NCI-H2081 (cell line): ENCODE results near the gene GRIK3.
"Not testable (repeated sequence)": the region's sequence is repeated elsewhere in the genome, so short reads cannot be mapped to it uniquely, and the experiment has no call there.

ENCODE experiments used
- DNase-seq, 2 experiments: peaks; one replicate each; lab custom pipeline; 2025; lab: John Stamatoyannopoulos, UW

The GRIK3 gene

DNA sequence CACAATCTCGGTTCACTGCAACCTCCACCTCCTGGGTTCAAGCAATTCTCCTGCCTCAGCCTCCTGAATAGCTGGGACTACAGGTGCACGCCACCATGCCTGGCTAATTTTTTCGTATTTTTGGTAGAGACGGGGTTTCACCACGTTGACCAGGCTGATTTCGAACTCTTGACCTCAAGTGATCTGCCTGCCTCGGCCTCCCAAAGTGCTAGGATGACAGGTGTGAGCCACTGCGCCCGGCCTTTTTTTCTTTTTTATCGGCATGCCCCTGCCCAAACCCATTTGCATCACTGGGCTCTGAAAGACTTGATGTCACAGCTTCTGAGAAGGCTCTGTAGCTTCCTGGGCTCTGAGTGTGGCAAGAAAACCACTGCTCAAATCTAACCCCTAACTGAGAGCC is 125.0 kb downstream of the GRIK3 start:
- DNase-seq, result not testable (repeated sequence)

DNA sequence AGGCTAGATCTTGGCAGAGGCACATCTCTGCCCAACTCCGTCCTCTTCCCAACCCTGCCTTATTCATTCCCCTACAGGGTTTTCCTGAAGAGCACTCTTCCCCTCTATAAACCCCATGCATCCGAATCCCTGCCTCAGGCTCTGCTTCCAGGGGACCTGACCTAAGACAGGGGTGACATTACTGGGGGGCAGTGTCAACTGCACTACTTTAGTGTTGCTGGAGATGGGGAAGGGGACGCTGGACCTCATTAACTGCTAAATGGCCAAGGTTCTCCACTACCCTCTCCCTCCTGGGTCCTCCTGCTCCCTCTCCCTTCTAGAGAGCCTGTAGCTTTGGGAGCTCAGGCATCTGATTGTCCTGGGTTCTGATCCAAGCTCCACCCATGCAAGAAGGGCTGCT is 126.2 kb downstream of the GRIK3 start:
- no peak for DNase-seq

GRCh38 chr1:36906555-36906954 is 127.8 kb downstream of the GRIK3 start:
- no peak for DNase-seq

GRCh38 chr1:36905941-36906340 is 128.4 kb downstream of the GRIK3 start:
- no peak for DNase-seq

DNA sequence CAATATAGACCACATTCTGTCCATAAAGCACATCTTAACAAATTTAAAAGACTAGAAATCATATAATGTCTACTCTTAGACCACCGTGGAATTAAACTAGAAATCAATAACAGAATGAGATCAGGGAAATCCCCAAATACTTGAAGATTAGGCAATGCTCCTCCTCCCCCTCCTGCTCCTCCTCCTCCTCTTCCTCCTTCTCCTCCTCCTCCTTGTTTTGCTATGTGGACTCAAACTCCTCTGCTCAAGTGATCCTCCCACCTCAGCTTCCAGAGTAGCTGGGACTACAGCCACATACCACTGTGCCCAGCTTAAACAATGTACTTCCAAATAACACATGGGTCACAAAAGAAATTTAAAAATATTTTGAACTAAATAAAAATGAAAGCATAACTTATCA is 134.2 kb downstream of the GRIK3 start:
- no peak for DNase-seq

DNA sequence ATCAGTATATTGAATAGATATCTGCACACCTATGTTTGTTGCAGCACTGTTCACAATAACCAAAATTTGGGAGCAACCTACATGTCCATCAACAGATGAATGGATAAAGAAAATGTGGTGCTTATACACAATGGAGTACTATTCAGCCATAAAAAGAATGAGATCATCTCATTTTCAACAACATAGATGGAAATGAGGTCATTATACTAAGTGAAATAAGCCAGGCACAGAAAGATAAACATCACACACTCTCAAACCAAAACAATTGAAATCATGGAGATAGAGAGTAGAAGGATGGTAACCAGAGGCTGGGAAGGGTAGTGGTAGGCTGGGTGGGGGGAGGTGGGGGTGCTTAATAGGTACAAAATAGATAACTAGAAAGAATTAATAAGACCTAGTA is 136.5 kb downstream of the GRIK3 start:
- not testable (repeated sequence) for DNase-seq

- no peak for DNase-seq
Measured at GRCh38 chr1:36894824-36895223, 139.5 kb downstream of the GRIK3 start.

DNA sequence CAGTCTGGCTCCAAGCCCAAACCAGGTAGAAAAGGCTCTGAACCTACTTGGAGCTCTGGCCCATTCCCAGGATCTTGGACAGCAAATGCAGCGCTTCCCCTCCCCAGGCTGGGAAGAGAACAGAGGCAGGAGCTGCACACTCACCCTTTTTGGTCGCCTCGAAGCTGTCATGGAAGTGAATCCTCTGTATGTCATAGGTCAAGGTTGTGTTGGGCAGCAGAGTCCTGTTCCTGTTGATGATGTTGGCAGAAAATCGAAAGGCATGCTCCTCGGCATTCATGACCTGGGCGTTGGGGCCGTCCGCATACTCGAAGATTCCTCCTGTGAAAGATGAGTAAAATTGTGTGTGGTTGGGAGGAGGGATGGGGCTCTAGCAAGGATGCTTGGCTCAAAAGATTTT is 143.5 kb downstream of the GRIK3 start:
- no peak for DNase-seq

DNA sequence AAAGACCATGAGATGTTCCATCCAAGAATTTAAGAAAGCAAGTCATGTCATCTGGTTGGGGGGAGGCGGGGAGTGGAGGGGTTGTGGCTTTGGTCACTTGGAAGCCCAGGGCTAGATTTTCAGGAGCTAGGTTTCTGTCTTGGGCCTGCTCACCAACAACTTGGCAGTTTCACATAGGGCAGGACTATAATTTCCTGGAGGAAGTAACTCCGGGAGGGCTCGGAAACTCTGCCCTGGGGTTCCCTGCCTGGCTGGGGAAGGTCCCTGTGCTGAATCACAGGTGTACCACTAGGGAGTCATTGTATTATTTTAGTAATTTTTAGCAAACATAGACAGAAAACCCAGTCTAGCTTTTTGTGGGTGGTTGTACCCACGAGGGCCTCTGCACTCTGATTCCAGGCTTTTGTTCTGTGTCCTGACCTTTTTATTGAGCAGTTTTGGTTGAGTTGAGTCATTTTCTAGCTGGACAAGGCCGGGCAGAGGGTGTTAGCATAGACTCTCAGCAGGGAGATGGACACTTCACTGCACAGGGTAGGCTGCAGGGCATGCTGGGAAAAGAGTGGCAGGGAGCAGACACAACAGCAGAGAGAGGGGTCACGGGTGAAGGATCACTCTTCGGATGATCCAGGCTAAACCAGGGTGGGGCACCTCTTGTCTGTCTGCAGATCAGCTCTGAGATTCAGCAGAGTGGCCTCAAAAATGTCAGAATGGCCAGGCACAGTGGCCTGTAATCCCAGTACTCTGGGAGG is 144.7 kb downstream of the GRIK3 start:
- no peak for DNase-seq

DNA sequence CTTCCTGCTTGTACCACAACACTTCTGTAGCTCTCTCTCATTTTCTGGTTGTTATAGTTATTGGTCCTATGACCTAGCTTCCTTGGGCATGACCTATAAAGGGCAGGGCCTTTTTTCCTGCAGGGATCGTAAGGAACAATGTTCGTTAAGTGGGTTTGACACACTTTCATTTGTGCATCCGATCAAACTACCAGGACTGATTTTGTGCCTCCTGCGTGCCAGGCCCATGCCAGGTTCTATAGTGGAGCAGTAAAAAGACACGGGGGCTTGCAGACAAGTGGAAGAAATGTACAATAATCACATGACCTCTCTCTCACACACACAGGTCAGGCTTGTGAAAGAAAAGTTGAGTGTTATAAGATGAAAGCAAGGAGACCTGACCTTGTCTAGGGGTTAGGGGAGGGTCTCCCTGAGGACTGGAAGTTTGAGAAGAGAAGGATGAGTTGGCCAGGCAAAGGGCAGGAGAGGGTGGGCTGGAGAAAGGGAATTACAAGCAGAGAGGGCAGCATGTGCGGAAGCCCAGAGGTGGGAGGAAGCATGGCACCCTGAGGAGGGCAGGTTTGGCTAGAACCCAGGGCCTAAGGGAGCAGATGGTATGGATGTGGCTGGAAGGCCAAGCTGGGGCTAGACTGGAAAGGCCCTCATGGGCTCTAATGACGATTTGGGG is 145.4 kb downstream of the GRIK3 start:
- DNase-seq, result no peak

- DNase-seq, result peak in 1 of 2 experiments; percentile 3
Measured at GRCh38 chr1:36885540-36886357, 148.6 kb downstream of the GRIK3 start.

DNA sequence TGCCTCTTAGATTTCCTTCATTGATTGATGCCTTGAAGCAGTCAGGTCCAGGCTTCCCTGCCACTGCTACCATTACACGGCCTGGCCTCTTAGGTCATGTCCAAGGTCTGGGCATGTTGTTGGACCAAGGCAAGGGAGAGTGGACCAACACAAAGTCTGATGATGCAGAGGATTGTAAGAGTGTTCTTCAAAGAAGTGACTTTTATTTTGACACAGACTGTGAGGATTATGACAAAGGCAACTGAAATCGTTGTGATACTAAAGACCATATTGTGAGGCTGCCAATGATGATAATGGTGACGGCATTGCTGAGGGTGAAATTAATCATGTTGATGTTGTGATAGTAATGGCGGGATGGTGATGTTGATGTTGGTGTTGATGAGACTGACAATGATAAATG is 149.5 kb downstream of the GRIK3 start:
- no peak for DNase-seq

DNA sequence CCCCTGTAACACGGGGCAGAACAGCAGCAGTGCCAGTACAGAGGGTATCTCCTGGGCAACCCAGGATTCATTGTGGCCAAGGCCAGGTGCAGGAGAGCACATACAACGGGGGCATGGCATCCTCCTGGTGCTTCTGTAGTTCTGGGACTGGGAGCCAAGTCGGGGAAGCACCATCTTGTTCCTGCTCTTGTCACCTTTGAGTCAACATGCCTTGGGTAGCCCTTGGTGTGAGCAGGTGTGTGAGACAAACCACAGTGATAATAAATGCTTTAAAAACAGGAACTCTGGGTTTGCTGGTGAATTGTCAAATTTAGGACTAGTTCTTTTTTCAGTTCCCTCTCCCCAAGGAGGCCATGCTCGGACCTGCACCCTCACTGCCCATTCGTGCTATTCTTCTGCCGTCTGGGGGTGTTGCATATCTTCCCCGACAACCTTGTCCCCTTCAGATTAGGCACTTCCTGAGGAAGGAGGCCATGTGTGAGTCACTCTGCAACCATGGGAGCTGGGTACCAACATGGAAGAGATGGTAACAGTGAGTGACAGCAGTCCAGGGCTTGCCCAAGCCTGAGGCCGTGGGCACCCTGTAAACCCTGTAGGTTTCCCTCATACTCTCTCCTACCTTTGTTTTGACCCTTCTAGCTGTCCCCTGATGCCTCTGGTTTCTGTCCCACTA is 150.2 kb downstream of the GRIK3 start:
- no peak for DNase-seq

DNA sequence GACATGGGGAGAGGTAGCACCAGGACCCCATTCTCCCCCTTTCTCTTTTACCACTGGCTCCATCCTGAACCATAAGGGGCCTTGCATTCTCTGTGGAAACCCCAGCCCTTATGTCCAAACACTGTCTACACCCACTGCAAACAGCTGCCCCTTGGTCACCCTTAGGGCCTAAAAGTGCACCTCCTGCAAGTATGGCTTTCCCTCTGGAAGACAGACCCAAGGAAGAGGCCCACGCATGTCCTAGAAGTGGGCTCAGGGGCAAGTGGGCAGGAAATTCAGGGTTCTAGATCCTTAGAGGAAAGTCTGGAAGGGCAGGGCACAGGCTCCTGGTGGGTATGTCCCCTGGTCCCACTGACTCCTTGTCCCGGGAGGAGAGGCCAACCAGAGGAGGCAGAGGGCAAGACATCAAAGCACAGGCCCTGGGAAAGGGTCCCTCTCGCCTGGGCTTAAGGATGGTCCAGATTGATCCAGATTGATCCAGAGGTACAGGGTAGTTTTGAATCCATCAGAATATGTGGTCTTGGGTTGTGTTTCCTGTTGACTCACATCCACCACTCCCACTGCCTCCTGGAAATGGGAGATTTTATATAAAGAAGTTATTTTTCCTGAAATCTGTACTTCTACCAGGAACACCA is 150.9 kb downstream of the GRIK3 start:
- no peak for DNase-seq

DNA sequence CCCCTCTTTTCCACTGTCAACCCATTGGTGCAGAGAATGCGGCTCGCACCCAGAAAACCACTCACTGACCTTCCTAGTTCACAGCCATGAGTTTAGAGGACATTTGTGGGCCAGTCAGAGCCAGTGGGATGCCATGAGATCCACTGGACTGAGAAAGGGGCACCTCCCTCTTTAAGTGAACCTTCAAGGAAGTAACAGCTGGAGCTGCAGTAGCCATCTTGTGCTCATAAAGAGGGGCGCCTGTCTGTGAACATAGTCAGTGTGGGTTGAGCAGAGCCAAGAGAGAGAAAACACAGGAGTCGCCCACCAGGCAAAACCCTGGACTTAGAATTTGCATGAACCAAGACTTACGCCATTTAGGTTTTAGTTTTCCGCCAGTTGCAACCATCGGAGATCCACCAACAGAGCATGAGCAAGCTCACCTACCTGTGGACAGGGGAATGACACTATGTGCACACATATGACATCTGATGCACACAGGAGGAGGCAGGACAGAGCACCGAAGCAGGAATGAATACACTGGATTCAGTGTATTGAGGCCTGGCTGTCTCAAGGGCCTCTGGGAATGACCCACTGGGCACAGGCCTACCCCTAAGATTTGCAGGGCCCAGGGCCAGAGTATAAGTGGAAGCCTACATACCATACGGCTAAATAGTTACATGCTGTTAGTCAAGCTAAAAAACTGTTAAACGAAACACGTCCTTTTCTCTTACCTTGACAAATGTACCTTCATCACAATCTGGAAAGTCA is 151.6 kb downstream of the GRIK3 start:
- DNase-seq, result no peak

- no peak for DNase-seq
Measured at GRCh38 chr1:36881541-36881940, 152.8 kb downstream of the GRIK3 start.

- DNase-seq, result no peak
Measured at GRCh38 chr1:36881068-36881405, 153.3 kb downstream of the GRIK3 start.

- no peak for DNase-seq
Measured at GRCh38 chr1:36880155-36881067, 153.9 kb downstream of the GRIK3 start.

GRCh38 chr1:36879613-36880012 is 154.7 kb downstream of the GRIK3 start:
- no peak for DNase-seq

DNA sequence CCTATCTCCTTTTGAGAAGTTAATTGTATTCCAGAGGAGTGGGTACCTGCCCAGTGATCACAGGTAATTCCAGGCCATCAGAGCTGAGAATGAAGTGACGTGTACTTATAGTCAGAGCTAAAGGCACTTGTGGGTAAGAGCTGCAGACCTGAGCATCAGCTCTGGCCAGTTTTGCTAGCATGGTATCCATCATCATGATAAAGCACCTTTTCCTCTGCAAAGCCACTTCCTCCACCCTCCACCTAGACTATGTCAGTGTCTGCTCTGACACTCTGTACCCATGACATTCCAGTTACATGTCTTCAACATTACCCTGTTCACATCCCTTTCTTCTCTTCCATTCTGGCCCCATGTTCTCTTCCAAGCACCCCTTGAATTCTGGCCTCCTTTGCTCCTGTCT is 157.3 kb downstream of the GRIK3 start:
- DNase-seq, result no peak
